DMS53 treated with DMSO at 0.1 percent for 48 hours (cell line): ENCODE measurements around the gene HOMER1.

ENCODE experiments used
- DNase-seq: peaks from one replicate; lab custom pipeline; 2025; ENCODE audit not compliant: unreplicated experiment; lab: John Stamatoyannopoulos, UW

Gene HOMER1

GRCh38 chr5:79513704-79514390 lies at the start of gene HOMER1:
TSS of gene HOMER1 (minus strand) at chr5:79514134. CDS start at chr5:79512774, 1,360 bp downstream.
- DNase-seq = peak; percentile 63

GRCh38 chr5:79563247-79563590 lies 49.3 kb upstream of the HOMER1 start:
- DNase-seq = no peak

- no peak for DNase-seq
Observed at GRCh38 chr5:79562351-79563246, 48.7 kb upstream of the HOMER1 start.

- no peak for DNase-seq
Observed at GRCh38 chr5:79561525-79561893, 47.6 kb upstream of the HOMER1 start.

GRCh38 chr5:79560771-79561524 lies 47.0 kb upstream of the HOMER1 start:
- DNase-seq = no peak

GRCh38 chr5:79555418-79555817 lies 41.5 kb upstream of the HOMER1 start:
- no peak for DNase-seq

GRCh38 chr5:79552984-79553383 lies 39.0 kb upstream of the HOMER1 start:
- DNase-seq = no peak

GRCh38 chr5:79547982-79548381 lies 34.0 kb upstream of the HOMER1 start:
- DNase-seq = peak; percentile 66

- peak; percentile 32 for DNase-seq
Observed at GRCh38 chr5:79547429-79547822, 33.5 kb upstream of the HOMER1 start.

- no peak for DNase-seq
Observed at GRCh38 chr5:79546782-79547428, 33.0 kb upstream of the HOMER1 start.

- DNase-seq = no peak
Observed at GRCh38 chr5:79544131-79544530, 30.2 kb upstream of the HOMER1 start.

GRCh38 chr5:79540939-79541338 lies 27.0 kb upstream of the HOMER1 start:
- DNase-seq = no peak

- DNase-seq = no peak
Observed at GRCh38 chr5:79536193-79536906, 22.4 kb upstream of the HOMER1 start.

- no peak for DNase-seq
Observed at GRCh38 chr5:79535477-79536192, 21.7 kb upstream of the HOMER1 start.

- no peak for DNase-seq
Observed at GRCh38 chr5:79529110-79529509, 15.2 kb upstream of the HOMER1 start.

GRCh38 chr5:79527431-79527830 lies 13.5 kb upstream of the HOMER1 start:
- no peak for DNase-seq

GRCh38 chr5:79526928-79527327 lies 13.0 kb upstream of the HOMER1 start:
- no peak for DNase-seq

GRCh38 chr5:79526493-79526892 lies 12.6 kb upstream of the HOMER1 start:
- DNase-seq = no peak

GRCh38 chr5:79521156-79521555 lies 7.2 kb upstream of the HOMER1 start:
- DNase-seq = no peak

GRCh38 chr5:79518718-79519117 lies 4.8 kb upstream of the HOMER1 start:
- no peak for DNase-seq
